Uterus (tissue), 2 donors: ENCODE results near the gene GPR55.

Source experiments
- CTCF ChIP-seq, 4 experiments: fragments of 200-600 bp in 2 of 4; fragments of 450-650 bp in 2 of 4; sonication (generic) in 2 of 4; IDR thresholded peaks; one replicate each; pipeline ENCODE4 v1.5.1; 2016 to 2019; ENCODE audit warnings: antibody characterized with exemption in 4 of 4, mild to moderate bottlenecking in 2 of 4, moderate library complexity in 1 of 4
- POLR2A ChIP-seq, 2 donors: fragments of 450-650 bp; IDR thresholded peaks; one replicate each; pipeline ENCODE4 v1.6.1; 2016; ENCODE audit warnings: antibody characterized with exemption in 2 of 2, mild to moderate bottlenecking in 1 of 2, moderate library complexity in 1 of 2

- TF ChIP-seq POLR2A (IDR thresholded peaks at IDR 0.05), result no peak
- TF ChIP-seq CTCF (IDR thresholded peaks at IDR 0.05), result no peak
Measured at GRCh38 chr2:230868947-230869913, 55.8 kb downstream of the GPR55 start.
